Measurements from ENCODE around the gene CAPZB. TPM values are rescaled to one million over a fixed set of nuclear protein-coding genes. Genes with fewer than 3 reads are reported as not detected.
A peak's percentile ranks its signal among the peaks of the same experiment; 100 is the strongest.

Gene CAPZB
- total RNA-seq, 1 experiment from 2014 or later, result 348 TPM

DNA sequence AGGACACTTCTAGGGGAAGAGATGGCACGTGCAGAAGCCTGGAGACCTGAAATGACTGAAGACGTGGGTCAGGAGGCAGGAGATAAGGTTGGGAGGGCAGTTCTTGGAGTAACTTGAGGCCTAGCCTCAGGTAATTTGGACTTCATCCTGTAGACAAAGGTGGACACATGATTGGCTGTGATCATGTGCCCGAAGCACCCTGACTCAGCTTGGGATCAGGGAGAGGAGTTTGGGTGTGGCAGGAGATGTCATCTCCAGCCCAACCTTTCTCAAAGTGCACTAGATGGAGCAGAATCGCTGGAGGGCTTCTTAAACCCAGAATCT, 171.7 kb downstream of the CAPZB start:
- Histone ChIP-seq H2AK5ac (ENCODE audit: insufficient read length, low read length) (no peak overlapping the region), H4K91ac (ENCODE audit: insufficient read length, low read depth, low read length) (no peak overlapping the region), H2AFZ (ENCODE audit: low read length) (no peak overlapping the region), H2BK20ac (ENCODE audit: low read depth, low read length, poor library complexity, severe bottlenecking) (no peak overlapping the region), H4K20me1 (ENCODE audit: control insufficient read depth, insufficient read depth, insufficient read length) (no peaks in the 10 kb centered on the region), H3K9ac (ENCODE audit: extremely low read depth, insufficient read length, low read length) (no peak overlapping the region), H3K79me1 (ENCODE audit: insufficient read depth, low read depth, low read length, poor library complexity, severe bottlenecking) (no peaks in the 10 kb centered on the region), H2BK5ac (ENCODE audit: insufficient read length, low read length) (no peak overlapping the region), H3K9me3 (ENCODE audit: control insufficient read depth, low read depth, low read length) (no peaks in the 10 kb centered on the region), H3K14ac (ENCODE audit: insufficient read depth, low read length) (no peak overlapping the region), H3K4ac (ENCODE audit: low read depth, low read length) (no peak overlapping the region), H2BK12ac (ENCODE audit: insufficient read length, low read depth, low read length) (no peak overlapping the region), H3K18ac (ENCODE audit: insufficient read length, low read depth, low read length) (no peak overlapping the region), H3K4me2 (ENCODE audit: insufficient read depth, insufficient read length, low read length) (no peak overlapping the region), H2BK120ac (ENCODE audit: low read depth, low read length, poor library complexity, severe bottlenecking) (no peak overlapping the region), H2BK15ac (ENCODE audit: low read depth, low read length) (no peak overlapping the region), H4K5ac (ENCODE audit: insufficient read length, low read depth, low read length) (no peak overlapping the region), H4K8ac (replicated peaks; ENCODE audit: insufficient read length, low read depth, low read length) (no peak overlapping the region), H3K79me2 (ENCODE audit: insufficient read depth, low read length) (no peaks in the 10 kb centered on the region), H3K23me2 (ENCODE audit: insufficient read length, low read depth, low read length, poor library complexity, severe bottlenecking) (peaks cover 13% of the 10 kb centered on the region), H3K27ac (ENCODE audit: insufficient read length, low read depth, low read length) (no peak overlapping the region), H3K56ac (ENCODE audit: insufficient read length, low read depth, low read length) (no peak overlapping the region), H3T11ph (ENCODE audit: low read length) (no peak overlapping the region), H3K4me1 (ENCODE audit: insufficient read depth, low read length) (no peaks in the 10 kb centered on the region), H3K27me3 (ENCODE audit: insufficient read depth, low read length) (no peaks in the 10 kb centered on the region), H3K23ac (ENCODE audit: insufficient read length, low read depth, low read length) (no peak overlapping the region)
- no peak for DNase-seq
- WGBS (ENCODE audit: extremely low coverage, insufficient read length, low lambda C conversion rate), result no CpG with 5 or more reads among the region's 4 CpGs
- Mint-ChIP-seq H3K9me3 (no peaks in the 10 kb centered on the region), H3K27ac (no peak overlapping the region; a peak in 1 of 7 replicates), H3K27me3 (ENCODE audit: low read depth) (no peaks in the 10 kb centered on the region), H3K4me3 (peak overlapping the region; percentile 85 to 87; a peak in 4 of 5 replicates), H3K4me1 (peaks cover 19% of the 10 kb centered on the region in 2 experiments), H3K36me3 (ENCODE audit: insufficient read depth in 1 of 3, low read depth in 3 of 3) (peaks cover 5 to 15% (median 12%) of the 10 kb centered on the region in 3 experiments; a peak in 6 of 7 replicates)
- TF ChIP-seq CTCF (conservative IDR thresholded peaks at IDR 0.05), result no peak

Data from H9 (cell line).